ENCODE results near the gene APOBEC3A. TPM values are rescaled to one million over a fixed set of nuclear protein-coding genes. Genes with fewer than 3 reads are reported as not detected.
A peak's percentile ranks its signal among the peaks of the same experiment; 100 is the strongest.

Gene APOBEC3A
- polyA plus RNA-seq, 1 of the 3 experiments (the other 2 are of a cell fraction) = not detected

GRCh38 chr22:38924347-38924952 lies 33.0 kb upstream of the APOBEC3A start:
- DNase-seq = no peak
- Histone ChIP-seq H3K4me2 (peak overlapping the region; percentile 80), H3K9me3 (no peaks in the 10 kb centered on the region), H4K20me1 (ENCODE audit: insufficient read depth) (peaks cover 4% of the 10 kb centered on the region; the same call in 1 of the 2 replicates), H2AFZ (ENCODE audit: low read depth) (no peak overlapping the region), H3K4me1 (ENCODE audit: control insufficient read depth in 1 of 2, insufficient read depth in 2 of 2, low read depth in 1 of 2, low read length in 1 of 2) (peaks cover 13 to 15% of the 10 kb centered on the region in 2 experiments; a peak in 3 of 4 replicates), H3K9ac (no peak overlapping the region), H3K4me3 (ENCODE audit: low read depth in 2 of 2, low read length in 1 of 2) (peak overlapping the region; percentile 15 to 52), H3K9me2 (no peaks in the 10 kb centered on the region), H3K36me3 (replicated peaks in 1 of 2; ENCODE audit: control insufficient read depth in 1 of 2, insufficient read depth in 2 of 2, low read length in 1 of 2) (no peaks in the 10 kb centered on the region), H3K27me3 (ENCODE audit: insufficient read depth) (no peaks in the 10 kb centered on the region), H3K79me2 (ENCODE audit: insufficient read depth) (no peaks in the 10 kb centered on the region), H3F3A (replicated peaks; ENCODE audit: insufficient read depth) (peaks cover 16% of the 10 kb centered on the region), H3K27ac (ENCODE audit: low read depth in 2 of 2, low read length in 1 of 2) (peak overlapping the region; percentile 58 to 71; a peak in 3 of 4 replicates)
- ChIA-PET POLR2A (no interaction called here), CTCF (interaction anchor here (0.8 to 2.0 kb wide), 7 partner anchors 25 to 230 kb away, joined by 3 to 14 read pairs (median 4); partner anchors contain the start of gene CBX6)
- 10% methylated on average over 9 of the region's 9 CpGs for WGBS (ENCODE audit: low lambda C conversion rate)
- TF ChIP-seq USF1 (IDR thresholded peaks at IDR 0.05; ENCODE audit: borderline replicate concordance, low read depth) (no peak), NFIC (IDR thresholded peaks at IDR 0.05; ENCODE audit: borderline replicate concordance) (peak; percentile 92), YY1 (IDR thresholded peaks at IDR 0.05; ENCODE audit: low read depth) (no peak), GABPA (IDR thresholded peaks at IDR 0.05; ENCODE audit: low read depth) (no peak), FOSL2 (IDR thresholded peaks at IDR 0.05; ENCODE audit: borderline replicate concordance, low read depth) (peak; percentile 40; the same call in 1 of the 2 replicates), PBX3 (IDR thresholded peaks at IDR 0.05) (peak; percentile 52; the same call in 1 of the 2 replicates), FOXJ3 (CRISPR knock-in tag; IDR thresholded peaks at IDR 0.05) (no peak), IRF3 (IDR thresholded peaks at IDR 0.05; ENCODE audit: low read depth, low read length) (no peak), CHD2 (IDR thresholded peaks at IDR 0.05; ENCODE audit: low read length, partially characterized antibody) (no peak), MXI1 (IDR thresholded peaks at IDR 0.05; ENCODE audit: low read depth, low read length) (peak; percentile 41; the same call in 1 of the 2 replicates), GATA2 (CRISPR knock-in tag; IDR thresholded peaks at IDR 0.05) (peak; percentile 33; the same call in 1 of the 2 replicates), RXRA (IDR thresholded peaks at IDR 0.05; ENCODE audit: borderline replicate concordance, low read depth) (no peak), ELF1 (IDR thresholded peaks at IDR 0.05) (no peak), REST (IDR thresholded peaks at IDR 0.05; ENCODE audit: low read depth, low read length) (no peak), MAX (IDR thresholded peaks at IDR 0.05; ENCODE audit: low read depth) (no peak), TCF12 (IDR thresholded peaks at IDR 0.05) (no peak), FOXM1 (IDR thresholded peaks at IDR 0.05; ENCODE audit: low read depth) (no peak), TAF1 (IDR thresholded peaks at IDR 0.05; ENCODE audit: borderline replicate concordance, low read depth, low read length) (no peak), CTCF (IDR thresholded peaks at IDR 0.05) (no peak), EP300 (IDR thresholded peaks at IDR 0.05; ENCODE audit: borderline replicate concordance in 1 of 2, low read depth in 1 of 2, low read length in 1 of 2) (peak; percentile 7 to 14; a peak in 1 of 4 replicates), EZH2phosphoT487 (IDR thresholded peaks at IDR 0.05; ENCODE audit: borderline replicate concordance, low read depth) (no peak), SIN3A (IDR thresholded peaks at IDR 0.05; ENCODE audit: borderline replicate concordance, low read depth, low read length) (no peak), SMC3 (IDR thresholded peaks at IDR 0.05; ENCODE audit: low read depth, low read length) (no peak), JUND (IDR thresholded peaks at IDR 0.05) (peak; percentile 60)
